Measurements from ENCODE around the gene VASP.
A peak's percentile ranks its signal among the peaks of the same experiment; 100 is the strongest.

Gene VASP

GRCh38 chr19:45560686-45561085, 53.4 kb downstream of the VASP start:
- no peak for DNase-seq

GRCh38 chr19:45564131-45564780, 57.0 kb downstream of the VASP start:
- DNase-seq, result no peak

GRCh38 chr19:45567609-45568008, 60.3 kb downstream of the VASP start:
- DNase-seq, result no peak

- DNase-seq, result no peak
Observed at GRCh38 chr19:45568732-45569131, 61.5 kb downstream of the VASP start.

DNA sequence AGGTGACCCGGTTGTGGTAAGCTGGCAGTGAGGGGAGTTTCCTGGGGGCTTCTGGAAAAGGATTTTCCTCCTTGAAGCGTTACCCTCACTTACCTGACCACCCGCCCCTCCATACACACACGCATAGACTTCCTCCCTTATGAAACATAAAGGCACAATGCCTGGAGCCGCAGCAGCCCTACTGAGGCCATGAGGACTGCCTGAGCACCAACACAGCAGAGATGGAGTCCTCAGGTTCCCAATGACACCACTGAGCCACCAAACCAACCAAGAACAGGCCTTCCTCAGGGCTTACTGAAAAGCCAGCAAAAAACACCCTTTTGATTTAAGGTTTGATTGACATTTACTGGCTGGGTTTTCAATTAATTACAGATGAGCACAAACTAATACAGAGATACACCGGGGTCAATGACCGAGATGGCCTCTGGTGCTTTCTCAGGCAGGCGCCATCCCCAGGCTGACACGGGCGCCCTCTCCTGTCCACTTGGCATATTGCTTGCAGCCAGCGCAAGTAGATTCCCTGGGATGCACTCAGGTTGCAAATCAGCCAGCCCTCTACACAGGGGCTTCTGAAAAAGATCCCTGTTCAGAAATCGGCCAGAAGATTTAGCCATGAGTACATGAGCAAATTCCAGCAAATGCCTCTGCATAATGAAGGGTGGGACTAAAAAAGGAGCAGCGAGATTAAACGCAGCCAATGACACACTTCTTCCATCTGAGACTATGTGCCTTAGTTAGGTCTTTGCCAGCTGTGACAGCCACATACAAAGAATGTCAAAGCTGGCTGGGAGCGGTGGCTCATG, 62.5 kb downstream of the VASP start:
- peak; percentile 55 for DNase-seq

DNA sequence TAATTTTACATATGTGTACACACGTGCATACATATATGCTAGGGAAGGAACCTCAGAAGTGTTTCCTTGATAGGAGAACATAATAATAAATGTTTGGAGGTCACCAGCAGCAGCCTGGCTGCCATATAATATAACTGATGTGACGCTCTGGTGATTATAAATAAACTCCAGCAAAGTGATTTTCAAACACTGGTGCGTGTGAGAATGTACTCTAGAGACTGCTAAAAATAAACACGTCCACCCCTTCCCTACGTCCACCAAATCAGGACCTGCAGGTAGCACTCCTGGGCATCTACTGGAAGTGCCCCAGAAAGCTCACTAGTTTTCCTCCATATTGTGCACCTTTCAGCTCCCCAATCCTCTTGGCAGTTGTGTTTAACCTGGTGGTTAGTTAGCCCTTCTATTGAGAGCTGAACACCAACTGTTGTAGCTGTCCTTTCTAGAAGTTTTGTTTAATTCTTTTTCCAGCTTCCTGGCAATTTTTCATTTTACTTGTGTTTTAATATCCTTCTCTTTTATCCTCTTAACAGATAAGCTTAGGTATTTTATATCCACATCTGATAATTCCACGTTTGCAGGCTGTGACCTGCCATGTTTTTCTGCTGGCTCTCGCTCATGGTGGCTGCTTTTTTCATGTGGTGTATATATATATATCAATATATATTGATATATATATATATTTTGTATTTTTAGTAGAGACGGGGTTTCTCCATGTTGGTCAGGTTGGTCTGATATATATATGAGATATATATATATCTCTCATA, 64.4 kb downstream of the VASP start:
- DNase-seq, result no peak

- no peak for DNase-seq
Observed at GRCh38 chr19:45574526-45574925, 67.2 kb downstream of the VASP start.

- no peak for DNase-seq
Observed at GRCh38 chr19:45575216-45575615, 67.9 kb downstream of the VASP start.
